SH-SY5Y (cell line): ENCODE results near the gene OR10R2.

Experiments
- GATA2 ChIP-seq: IDR thresholded peaks from 2 replicates; pipeline ENCODE4 v1.6.1; 2011; ENCODE audit warnings: mild to moderate bottlenecking, low read depth, low read length
- GATA3 ChIP-seq: IDR thresholded peaks from 2 replicates; pipeline ENCODE4 v1.6.1; 2011; ENCODE audit warnings: low read depth, mild to moderate bottlenecking, low read length, moderate library complexity

GRCh38 chr1:158471920-158472319 lies at the start of gene OR10R2:
- TF ChIP-seq GATA2 (no peak), GATA3 (no peak)
